Measurements from ENCODE around the gene MCC. TPM values are rescaled to one million over a fixed set of nuclear protein-coding genes. Genes with fewer than 3 reads are reported as not detected.

Gene MCC
- total RNA-seq, 1 donor from 2014 or later = 36.3 TPM

- ATAC-seq (peak; percentile 63), DNase-seq (ENCODE audit: low spot score) (no peak)
Measured at GRCh38 chr5:113212244-113212920, 275.9 kb downstream of the MCC start.

- DNase-seq (ENCODE audit: low spot score) (no peak), ATAC-seq (no peak)
Measured at GRCh38 chr5:113209498-113209897, 278.8 kb downstream of the MCC start.

- peak; percentile 73 for ATAC-seq
- peak; percentile 75 for DNase-seq (ENCODE audit: low spot score)
Measured at GRCh38 chr5:113205807-113206206, 282.4 kb downstream of the MCC start.

- ATAC-seq (peak; percentile 51), DNase-seq (ENCODE audit: low spot score) (no peak)
Measured at GRCh38 chr5:113205323-113205722, 282.9 kb downstream of the MCC start.

- ATAC-seq = peak; percentile 48
- peak; percentile 95 for DNase-seq (ENCODE audit: low spot score)
Measured at GRCh38 chr5:113204525-113205161, 283.6 kb downstream of the MCC start.

- no peak for ATAC-seq
Measured at GRCh38 chr5:113203916-113204315, 284.3 kb downstream of the MCC start.

GRCh38 chr5:113202746-113203716, 285.2 kb downstream of the MCC start:
- DNase-seq (ENCODE audit: low spot score) = peak; percentile 98
- ATAC-seq = peak; percentile 77

More at GRCh38 chr5:113203916-113204315, 284.3 kb downstream of the MCC start:
- no peak for DNase-seq (ENCODE audit: low spot score)

GRCh38 chr5:113202287-113202686, 286.0 kb downstream of the MCC start:
- ATAC-seq = no peak
- no peak for DNase-seq (ENCODE audit: low spot score)

- no peak for DNase-seq (ENCODE audit: low spot score)
Measured at GRCh38 chr5:113201715-113202114, 286.5 kb downstream of the MCC start.

GRCh38 chr5:113199122-113199905, 288.9 kb downstream of the MCC start:
- peak; percentile 9 for ATAC-seq
- no peak for DNase-seq (ENCODE audit: low spot score)

More at GRCh38 chr5:113201715-113202114, 286.5 kb downstream of the MCC start:
- no peak for ATAC-seq

- ATAC-seq = peak; percentile 36
- no peak for DNase-seq (ENCODE audit: low spot score)
Measured at GRCh38 chr5:113197456-113198200, 290.6 kb downstream of the MCC start.

- DNase-seq (ENCODE audit: low spot score) (no peak), ATAC-seq (no peak)
Measured at GRCh38 chr5:113195771-113196170, 292.5 kb downstream of the MCC start.

- DNase-seq (ENCODE audit: low spot score) (no peak), ATAC-seq (no peak)
Measured at GRCh38 chr5:113195251-113195650, 293.0 kb downstream of the MCC start.

- ATAC-seq = no peak
- no peak for DNase-seq (ENCODE audit: low spot score)
Measured at GRCh38 chr5:113194591-113194990, 293.7 kb downstream of the MCC start.

GRCh38 chr5:113194125-113194524, 294.1 kb downstream of the MCC start:
- DNase-seq (ENCODE audit: low spot score) = no peak
- peak; percentile 77 for ATAC-seq

- no peak for DNase-seq (ENCODE audit: low spot score)
- peak; percentile 20 for ATAC-seq
Measured at GRCh38 chr5:113193311-113193978, 294.8 kb downstream of the MCC start.

GRCh38 chr5:113192541-113192940, 295.7 kb downstream of the MCC start:
- ATAC-seq (no peak), DNase-seq (ENCODE audit: low spot score) (no peak)

- no peak for ATAC-seq
- DNase-seq (ENCODE audit: low spot score) = no peak
Measured at GRCh38 chr5:113190347-113190746, 297.9 kb downstream of the MCC start.

- ATAC-seq = peak; percentile 26
- DNase-seq (ENCODE audit: low spot score) = no peak
Measured at GRCh38 chr5:113189291-113189690, 299.0 kb downstream of the MCC start.

Measured in left lobe of liver (tissue), 2 donors.